Measurements from ENCODE around the gene NAE1.
"Not testable (repeated sequence)": the region's sequence is repeated elsewhere in the genome, so short reads cannot be mapped to it uniquely, and the experiment has no call there.

NAE1 gene

GRCh38 chr16:66801320-66802105 is 29.3 kb downstream of the NAE1 start, which contains the start of gene TERB1:
TERB1 (minus strand) TSS chr16:66801584; CDS start chr16:66796798, 4,786 bp downstream.
- TF ChIP-seq, protein P1, sequence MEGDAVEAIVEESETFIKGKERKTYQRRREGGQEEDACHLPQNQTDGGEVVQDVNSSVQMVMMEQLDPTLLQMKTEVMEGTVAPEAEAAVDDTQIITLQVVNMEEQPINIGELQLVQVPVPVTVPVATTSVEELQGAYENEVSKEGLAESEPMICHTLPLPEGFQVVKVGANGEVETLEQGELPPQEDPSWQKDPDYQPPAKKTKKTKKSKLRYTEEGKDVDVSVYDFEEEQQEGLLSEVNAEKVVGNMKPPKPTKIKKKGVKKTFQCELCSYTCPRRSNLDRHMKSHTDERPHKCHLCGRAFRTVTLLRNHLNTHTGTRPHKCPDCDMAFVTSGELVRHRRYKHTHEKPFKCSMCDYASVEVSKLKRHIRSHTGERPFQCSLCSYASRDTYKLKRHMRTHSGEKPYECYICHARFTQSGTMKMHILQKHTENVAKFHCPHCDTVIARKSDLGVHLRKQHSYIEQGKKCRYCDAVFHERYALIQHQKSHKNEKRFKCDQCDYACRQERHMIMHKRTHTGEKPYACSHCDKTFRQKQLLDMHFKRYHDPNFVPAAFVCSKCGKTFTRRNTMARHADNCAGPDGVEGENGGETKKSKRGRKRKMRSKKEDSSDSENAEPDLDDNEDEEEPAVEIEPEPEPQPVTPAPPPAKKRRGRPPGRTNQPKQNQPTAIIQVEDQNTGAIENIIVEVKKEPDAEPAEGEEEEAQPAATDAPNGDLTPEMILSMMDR (IDR thresholded peaks at IDR 0.05; ENCODE audit: extremely low read depth, insufficient read depth, missing control alignments), result no peak
- in situ Hi-C loops (cut with MboI; ENCODE audit: low pct_unique_long_range_greater_than_20kb, low sequenced_read_pairs, unreplicated experiment), result no loop called here
- DNase-seq (ENCODE audit: low spot score), result no peak

GRCh38 chr16:66800856-66801255 is 29.9 kb downstream of the NAE1 start:
- TF ChIP-seq, protein P1 (IDR thresholded peaks at IDR 0.05; ENCODE audit: extremely low read depth, insufficient read depth, missing control alignments), result no peak
- no peak for DNase-seq (ENCODE audit: low spot score)
- in situ Hi-C loops (cut with MboI; ENCODE audit: low pct_unique_long_range_greater_than_20kb, low sequenced_read_pairs, unreplicated experiment), result no loop called here

- TF ChIP-seq, protein P1 (IDR thresholded peaks at IDR 0.05; ENCODE audit: extremely low read depth, insufficient read depth, missing control alignments), result no peak
- in situ Hi-C loops (cut with MboI; ENCODE audit: low pct_unique_long_range_greater_than_20kb, low sequenced_read_pairs, unreplicated experiment), result no loop called here
- DNase-seq (ENCODE audit: low spot score), result no peak
These were observed 32.6 kb downstream of the NAE1 start for GRCh38 chr16:66798161-66798560.

DNA sequence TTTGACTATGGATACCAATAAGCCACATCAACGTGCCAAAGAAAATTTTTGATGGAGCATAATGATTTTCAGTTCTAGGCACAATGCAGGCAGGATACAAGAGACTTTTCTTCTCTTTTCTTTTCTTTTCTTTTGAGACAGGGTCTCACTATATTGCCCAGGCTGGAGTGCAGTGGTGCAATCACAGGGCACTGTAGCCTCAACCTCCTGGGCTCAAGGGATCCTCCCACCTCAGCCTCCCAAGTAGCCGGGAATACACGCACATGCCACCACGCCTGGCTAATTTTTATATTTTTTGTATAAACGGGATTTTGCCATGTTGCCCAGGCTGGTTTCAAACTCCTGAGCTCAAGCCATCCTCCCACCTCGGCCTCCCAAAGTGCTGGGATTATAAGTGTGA is 36.8 kb downstream of the NAE1 start:
- in situ Hi-C loops (cut with MboI; ENCODE audit: low pct_unique_long_range_greater_than_20kb, low sequenced_read_pairs, unreplicated experiment); DNase-seq (ENCODE audit: low spot score): not testable (repeated sequence)

- in situ Hi-C loops (cut with MboI; ENCODE audit: low pct_unique_long_range_greater_than_20kb, low sequenced_read_pairs, unreplicated experiment), result no loop called here
- no peak for DNase-seq (ENCODE audit: low spot score)
- TF ChIP-seq, protein P1 (IDR thresholded peaks at IDR 0.05; ENCODE audit: extremely low read depth, insufficient read depth, missing control alignments), result no peak
These were observed 40.5 kb downstream of the NAE1 start for GRCh38 chr16:66790130-66790733.

DNA sequence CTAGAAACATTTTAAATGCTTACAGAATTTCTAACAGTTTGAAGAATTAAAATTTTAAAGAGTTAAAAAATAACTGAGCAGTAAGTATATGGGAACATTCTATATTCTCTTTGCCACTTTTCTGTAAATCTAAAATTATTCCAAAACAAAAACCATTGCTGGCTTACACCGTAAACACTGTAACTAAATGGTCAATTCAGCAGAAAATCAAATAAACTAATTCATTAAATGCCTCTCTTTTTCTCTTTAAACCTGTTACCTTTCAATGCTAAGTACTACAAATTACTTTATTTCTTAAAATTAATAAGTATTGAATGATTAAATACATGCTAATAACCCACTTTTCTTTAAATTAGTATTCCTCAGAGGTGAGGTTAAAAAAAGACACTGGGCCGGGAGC is 43.3 kb downstream of the NAE1 start:
- TF ChIP-seq, protein P1 (IDR thresholded peaks at IDR 0.05; ENCODE audit: extremely low read depth, insufficient read depth, missing control alignments), result no peak
- in situ Hi-C loops (cut with MboI; ENCODE audit: low pct_unique_long_range_greater_than_20kb, low sequenced_read_pairs, unreplicated experiment), result no loop called here
- DNase-seq (ENCODE audit: low spot score), result no peak

- in situ Hi-C loops (cut with MboI; ENCODE audit: low pct_unique_long_range_greater_than_20kb, low sequenced_read_pairs, unreplicated experiment), result no loop called here
- no peak for DNase-seq (ENCODE audit: low spot score)
- TF ChIP-seq, protein P1 (IDR thresholded peaks at IDR 0.05; ENCODE audit: extremely low read depth, insufficient read depth, missing control alignments), result no peak
These were observed 44.2 kb downstream of the NAE1 start for GRCh38 chr16:66786551-66786950.

Measured in GM13977 (cell line).